IPS DF 19.7 (cell line): ENCODE data around the gene WDR46.

Source experiments
- DNase-seq: peaks from one replicate; pipeline ENCODE4 v3.0.0-alpha.2; 2013; ENCODE audit warnings: low read depth, low spot score

WDR46 gene

GRCh38 chr6:33288921-33289783, at the start of gene WDR46, which contains the start of gene PFDN6:
WDR46 (minus strand) TSS chr6:33289239; CDS start chr6:33289170, 69 bp downstream.
PFDN6 (plus strand) TSS chr6:33289601; CDS start chr6:33289857, 256 bp downstream.
- DNase-seq = peak; percentile 76

GRCh38 chr6:33336495-33336894, 47.5 kb upstream of the WDR46 start:
- no peak for DNase-seq

GRCh38 chr6:33335916-33336315, 46.9 kb upstream of the WDR46 start:
- no peak for DNase-seq

- no peak for DNase-seq
Measured at GRCh38 chr6:33333666-33334065, 44.6 kb upstream of the WDR46 start.

- no peak for DNase-seq
Measured at GRCh38 chr6:33330736-33331135, 41.7 kb upstream of the WDR46 start.

GRCh38 chr6:33329058-33329457, 40.0 kb upstream of the WDR46 start:
- no peak for DNase-seq

GRCh38 chr6:33324125-33324524, 35.1 kb upstream of the WDR46 start:
- DNase-seq = no peak

- no peak for DNase-seq
Measured at GRCh38 chr6:33323623-33323948, 34.5 kb upstream of the WDR46 start.

- no peak for DNase-seq
Measured at GRCh38 chr6:33321227-33321626, 32.2 kb upstream of the WDR46 start.

- DNase-seq = no peak
Measured at GRCh38 chr6:33320315-33321181, 31.5 kb upstream of the WDR46 start.

- no peak for DNase-seq
Measured at GRCh38 chr6:33319939-33320314, 30.9 kb upstream of the WDR46 start.

- DNase-seq = no peak
Measured at GRCh38 chr6:33318426-33319073, 29.5 kb upstream of the WDR46 start.

- peak; percentile 94 for DNase-seq
Measured at GRCh38 chr6:33317669-33318425, 28.8 kb upstream of the WDR46 start, which contains the start of gene ZBTB22. ZBTB22 (minus strand) TSS chr6:33317744; CDS start chr6:33316916, 828 bp downstream.

GRCh38 chr6:33317419-33317668, 28.3 kb upstream of the WDR46 start:
- no peak for DNase-seq

- DNase-seq = no peak
Measured at GRCh38 chr6:33316603-33317418, 27.8 kb upstream of the WDR46 start.

- DNase-seq = no peak
Measured at GRCh38 chr6:33315793-33316602, 27.0 kb upstream of the WDR46 start.

- DNase-seq = no peak
Measured at GRCh38 chr6:33314943-33315792, 26.1 kb upstream of the WDR46 start.

GRCh38 chr6:33314515-33314942, 25.5 kb upstream of the WDR46 start:
- DNase-seq = no peak
